SK-N-DZ (cell line): ENCODE measurements around the gene CDH4.

Experiments used
- DNase-seq: peaks from one replicate; pipeline ENCODE4 v3.0.0-alpha.2; 2015; ENCODE audit warnings: low spot score

CDH4 gene

GRCh38 chr20:61762886-61763739 lies 511.1 kb downstream of the CDH4 start:
- no peak for DNase-seq

GRCh38 chr20:61763740-61764400 lies 511.8 kb downstream of the CDH4 start:
- no peak for DNase-seq

GRCh38 chr20:61764471-61765025 lies 512.5 kb downstream of the CDH4 start:
- no peak for DNase-seq

- no peak for DNase-seq
Measured at GRCh38 chr20:61765081-61765870, 513.2 kb downstream of the CDH4 start.

- DNase-seq: no peak
Measured at GRCh38 chr20:61765871-61766654, 514.0 kb downstream of the CDH4 start.

- no peak for DNase-seq
Measured at GRCh38 chr20:61766921-61767610, 515.0 kb downstream of the CDH4 start.

- DNase-seq: no peak
Measured at GRCh38 chr20:61767761-61768494, 515.9 kb downstream of the CDH4 start.

- DNase-seq: no peak
Measured at GRCh38 chr20:61768571-61769285, 516.7 kb downstream of the CDH4 start.

GRCh38 chr20:61769286-61769832 lies 517.3 kb downstream of the CDH4 start:
- no peak for DNase-seq

GRCh38 chr20:61770113-61770585 lies 518.1 kb downstream of the CDH4 start:
- no peak for DNase-seq

GRCh38 chr20:61771805-61772350 lies 519.8 kb downstream of the CDH4 start:
- no peak for DNase-seq

- DNase-seq: no peak
Measured at GRCh38 chr20:61772828-61773631, 521.0 kb downstream of the CDH4 start.

- DNase-seq: no peak
Measured at GRCh38 chr20:61773926-61774587, 522.0 kb downstream of the CDH4 start.

GRCh38 chr20:61775423-61775822 lies 523.4 kb downstream of the CDH4 start:
- DNase-seq: no peak

- no peak for DNase-seq
Measured at GRCh38 chr20:61776491-61777075, 524.5 kb downstream of the CDH4 start.

GRCh38 chr20:61777773-61778494 lies 525.9 kb downstream of the CDH4 start:
- DNase-seq: no peak
